HG03039 (cell line): ENCODE measurements around the gene CCDC150.
"Not testable (repeated sequence)": the region's sequence is repeated elsewhere in the genome, so short reads cannot be mapped to it uniquely, and the experiment has no call there.

Source experiments
- ATAC-seq: cut with Tn5 transposase; IDR thresholded peaks from one replicate; pipeline ENCODE4 v1.9.1; 2021; ENCODE audit warnings: mild to moderate bottlenecking, moderate library complexity; ENCODE audit not compliant: unreplicated experiment

CCDC150 gene

DNA sequence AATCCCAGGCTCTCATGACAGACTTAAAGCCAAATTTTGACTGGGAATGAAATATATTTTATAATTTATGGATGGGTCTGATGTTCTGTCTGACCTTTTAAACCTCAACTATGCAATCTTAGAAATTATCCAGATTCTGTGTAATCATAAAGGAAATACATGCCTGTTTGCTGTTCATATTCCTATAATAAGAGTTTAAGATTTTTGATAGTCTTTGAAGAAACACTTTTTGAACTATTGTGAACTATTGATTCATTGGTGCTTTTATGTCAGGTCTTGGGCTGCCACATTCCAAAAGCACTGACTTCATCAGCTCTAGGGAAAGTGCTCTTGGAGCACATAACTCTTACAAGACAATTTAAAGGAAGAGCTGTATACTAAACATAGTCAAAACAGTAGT, 64.2 kb downstream of the CCDC150 start:
- ATAC-seq, result no peak

DNA sequence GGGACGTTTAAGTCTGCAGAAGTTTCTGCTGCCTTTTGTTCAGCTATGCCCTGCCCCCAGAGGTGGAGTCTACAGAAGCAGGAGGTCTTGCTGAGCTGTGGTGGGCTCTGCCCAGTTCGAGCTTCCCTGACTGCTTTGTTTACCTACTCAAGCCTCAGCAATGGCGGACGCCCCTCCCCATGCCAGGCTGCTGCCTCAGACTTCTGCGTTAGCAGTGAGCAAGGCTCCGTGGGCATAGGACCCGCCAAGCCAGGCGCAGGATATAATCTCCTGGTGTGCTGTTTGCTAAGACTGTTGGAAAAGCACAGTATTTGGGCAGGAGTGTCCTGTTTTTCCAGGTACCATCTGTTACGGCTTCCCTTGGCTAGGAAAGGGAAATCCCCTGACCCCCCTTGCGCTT, 70.5 kb downstream of the CCDC150 start:
- ATAC-seq, result not testable (repeated sequence)

DNA sequence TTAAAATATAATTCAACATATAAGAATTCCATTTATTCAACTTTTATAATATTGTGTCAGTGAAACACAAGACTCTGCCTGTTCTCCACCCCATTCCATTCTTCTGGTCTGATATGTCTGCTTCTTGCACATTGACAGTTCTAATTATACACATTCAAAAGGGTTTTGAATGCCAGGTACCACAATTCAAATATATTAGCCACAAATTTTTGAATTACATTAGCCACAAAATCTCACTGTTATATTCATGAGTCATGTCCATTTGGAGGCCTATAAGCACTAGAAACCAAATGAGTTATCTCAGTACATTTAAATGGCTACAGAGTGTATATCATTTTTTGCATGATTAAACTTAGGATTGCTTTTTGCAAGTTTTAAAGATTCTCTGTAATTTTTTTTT, 72.1 kb downstream of the CCDC150 start:
- no peak for ATAC-seq

DNA sequence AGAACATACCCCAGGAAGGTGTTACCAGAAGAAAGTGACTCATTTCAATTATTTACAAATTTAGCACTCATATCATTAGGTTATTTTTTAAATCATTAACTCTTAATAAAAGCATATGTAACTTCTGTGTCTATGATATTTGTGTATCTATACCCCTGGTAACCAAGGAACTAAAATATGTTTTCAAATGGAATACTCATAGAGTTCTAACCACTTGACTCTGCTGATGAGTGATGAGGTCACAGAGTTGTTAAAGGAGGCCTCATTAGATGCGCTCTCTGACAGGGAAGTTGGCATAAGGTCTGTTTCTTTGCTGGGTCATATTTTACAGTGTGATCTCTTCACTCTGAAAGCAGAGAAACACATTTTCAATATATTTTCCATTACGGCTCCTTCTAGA, 73.4 kb downstream of the CCDC150 start:
- ATAC-seq, result no peak

DNA sequence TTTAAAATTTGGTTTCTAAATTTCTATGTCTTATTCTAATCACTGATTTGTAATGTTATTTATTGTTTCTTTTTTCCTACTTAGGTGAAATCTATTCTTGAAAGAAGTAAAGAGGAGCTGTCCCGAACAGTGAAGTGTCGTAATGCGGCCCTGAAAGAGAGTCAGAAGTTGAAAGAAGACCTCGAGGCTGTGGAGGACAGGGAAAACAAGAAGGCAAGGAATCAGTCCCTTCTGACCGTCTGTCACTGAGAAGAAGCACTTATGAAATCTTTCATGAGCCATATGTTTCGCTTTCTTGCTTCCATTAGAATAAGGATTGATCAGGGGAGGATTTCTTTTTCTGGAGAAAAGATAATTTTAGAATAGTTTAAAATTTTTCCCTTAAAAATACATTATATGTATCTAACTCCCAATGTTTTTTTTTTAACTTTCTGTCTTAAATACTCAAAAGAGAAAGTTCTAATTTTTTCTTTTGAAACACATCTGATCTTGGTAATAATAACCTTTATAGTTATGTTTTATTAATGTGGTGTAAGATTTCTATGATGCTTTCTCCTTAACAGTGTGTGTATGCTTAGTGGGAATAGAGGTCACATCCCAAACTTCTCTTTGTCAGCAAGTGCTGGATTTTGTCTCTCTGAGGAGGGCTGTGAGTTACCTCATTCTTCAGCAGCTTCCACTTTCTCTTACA, 79.0 kb downstream of the CCDC150 start:
- ATAC-seq, result no peak

DNA sequence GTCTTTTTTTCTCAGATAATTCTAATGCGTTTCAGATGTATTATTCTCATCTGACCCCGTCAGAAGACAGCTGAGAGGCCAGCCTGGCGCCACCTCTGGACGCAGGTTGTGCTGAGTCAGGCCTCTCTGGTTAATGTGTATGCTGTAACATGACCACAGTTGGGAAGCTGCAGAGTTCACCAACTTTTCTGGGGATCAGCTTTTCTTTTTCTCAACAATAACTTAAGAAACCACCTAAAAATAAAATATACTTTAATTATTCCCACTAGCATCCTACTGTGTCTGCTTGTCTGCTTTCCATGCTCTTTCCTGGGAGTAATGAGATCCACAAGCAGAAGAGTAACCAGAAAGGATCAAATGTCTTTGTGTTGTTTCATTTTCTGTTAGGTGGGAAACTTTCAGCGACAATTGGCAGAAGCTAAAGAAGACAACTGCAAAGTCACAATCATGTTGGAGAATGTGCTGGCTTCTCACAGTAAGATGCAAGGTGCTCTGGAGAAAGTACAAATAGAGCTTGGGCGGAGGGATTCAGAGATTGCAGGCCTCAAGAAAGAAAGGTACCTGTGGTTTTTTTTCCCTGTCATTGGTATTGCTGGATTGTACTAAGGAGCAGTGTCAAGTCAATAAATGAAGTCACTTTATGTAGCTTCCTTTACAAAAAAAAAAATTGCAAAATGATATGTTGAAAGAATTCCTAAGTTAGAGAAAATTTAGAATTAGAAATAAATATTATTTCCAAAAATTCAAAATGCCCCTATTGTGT, 79.8 kb downstream of the CCDC150 start:
- no peak for ATAC-seq

DNA sequence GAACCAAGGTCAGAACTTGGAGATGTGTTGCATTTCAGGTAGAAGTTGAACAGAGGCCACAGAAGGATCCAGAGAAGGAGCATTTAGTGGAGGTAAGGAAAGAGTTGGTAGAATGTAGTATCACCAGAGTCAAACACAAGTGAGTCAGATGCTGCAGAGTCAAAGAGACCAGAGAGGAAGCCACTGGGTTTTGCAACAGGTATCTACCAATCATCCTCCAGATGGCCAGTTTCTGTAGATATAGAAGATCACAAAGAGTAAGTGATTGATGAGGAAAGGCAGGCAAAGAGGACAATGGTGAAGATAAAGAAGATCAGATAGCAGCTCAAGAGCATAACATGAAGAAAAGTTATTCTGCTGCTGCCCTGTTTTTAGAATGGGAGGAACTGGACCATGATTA, 84.1 kb downstream of the CCDC150 start:
- ATAC-seq, result no peak

DNA sequence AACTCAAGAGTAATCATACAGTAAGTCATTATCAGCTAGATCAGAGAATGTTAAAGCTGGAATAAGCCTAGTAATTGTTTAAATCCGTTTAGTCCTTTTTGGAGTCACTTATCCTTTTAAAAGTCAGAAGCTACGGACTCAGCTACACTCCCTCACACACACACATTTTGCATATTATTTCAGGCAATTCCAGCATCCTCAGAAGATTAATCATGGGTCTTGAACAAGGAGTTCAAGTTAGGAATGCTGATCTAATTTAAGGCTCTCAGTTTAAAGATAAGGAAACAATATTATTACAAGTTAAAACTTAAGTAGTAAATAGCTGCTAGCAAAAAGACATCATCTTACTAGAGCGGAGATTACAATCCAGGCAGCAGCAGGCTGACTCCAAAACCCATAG, 85.7 kb downstream of the CCDC150 start:
- ATAC-seq, result no peak

DNA sequence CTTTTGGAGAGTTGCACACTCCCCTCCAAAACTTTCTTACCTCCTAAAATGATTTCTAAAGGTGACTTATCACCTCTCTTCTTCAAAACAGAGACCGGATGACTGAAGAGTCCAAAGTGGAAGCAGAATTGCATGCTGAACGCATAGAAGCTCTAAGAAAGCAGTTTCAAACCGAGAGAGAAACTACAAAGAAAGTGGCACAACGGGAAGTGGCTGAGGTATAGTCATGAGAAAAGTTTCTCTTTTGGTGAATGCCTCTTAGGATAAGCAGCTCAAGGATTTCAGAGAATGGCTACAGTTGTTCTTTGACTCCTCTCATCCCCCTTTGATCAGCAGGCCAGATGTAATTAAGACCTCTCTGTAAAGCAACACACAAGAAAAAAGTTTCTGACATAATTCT, 86.4 kb downstream of the CCDC150 start:
- ATAC-seq, result peak; percentile 53

DNA sequence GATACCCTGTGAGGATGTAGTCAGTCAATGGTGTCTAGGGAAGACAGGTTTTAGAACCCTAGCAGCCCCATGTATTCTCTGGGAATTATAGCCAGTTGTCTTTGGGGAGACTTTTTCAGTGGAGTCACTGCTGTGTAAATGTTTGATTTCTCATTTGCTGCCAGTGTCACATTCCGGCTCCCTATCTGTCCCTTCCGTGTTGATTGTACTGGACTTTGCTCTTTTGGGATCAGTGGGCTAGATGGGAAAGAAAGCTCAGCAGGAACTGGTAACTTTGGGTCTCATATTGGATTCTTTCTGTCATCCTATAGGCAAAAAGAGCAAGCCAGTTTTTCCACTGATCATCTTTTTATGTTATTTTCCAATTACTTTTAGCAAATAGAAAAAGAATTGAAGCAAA, 89.9 kb downstream of the CCDC150 start:
- no peak for ATAC-seq

DNA sequence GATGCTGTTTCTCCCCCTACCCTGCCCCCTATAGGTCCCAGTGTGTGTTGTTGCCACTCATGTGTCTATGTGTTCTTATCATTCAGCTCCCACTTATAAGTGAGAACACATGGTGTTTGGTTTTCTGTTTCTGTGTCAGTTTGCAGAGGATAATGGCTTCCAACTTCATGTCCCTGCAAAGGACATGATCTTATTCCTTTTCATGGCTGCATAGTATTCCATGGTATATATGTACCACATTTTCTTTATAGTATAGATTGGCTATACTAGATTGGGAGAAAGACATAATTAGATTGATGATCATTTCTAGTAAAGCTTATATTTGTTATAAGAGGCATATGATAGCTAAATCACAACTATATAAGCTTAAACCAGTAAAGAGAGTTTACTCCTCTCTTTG, 97.1 kb downstream of the CCDC150 start:
- not testable (repeated sequence) for ATAC-seq

DNA sequence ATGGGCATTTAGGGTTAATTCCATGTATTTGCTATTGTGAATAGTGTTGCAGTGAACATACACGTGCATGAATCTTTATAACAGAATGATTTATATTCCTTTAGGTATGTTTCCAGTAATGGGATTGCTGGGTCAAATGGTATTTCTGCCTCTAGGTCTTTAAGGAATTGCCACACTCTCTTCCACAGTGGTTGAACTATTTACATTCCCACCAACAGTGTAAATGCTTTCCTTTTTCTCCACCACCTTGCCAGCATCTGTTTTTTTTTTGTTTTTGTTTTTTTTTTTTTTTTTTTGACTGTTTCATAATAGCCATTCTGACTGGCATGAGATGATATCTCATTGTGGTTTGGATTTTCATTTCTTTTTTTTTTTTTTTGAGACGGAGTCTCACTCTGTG, 97.5 kb downstream of the CCDC150 start:
- ATAC-seq, result no peak

DNA sequence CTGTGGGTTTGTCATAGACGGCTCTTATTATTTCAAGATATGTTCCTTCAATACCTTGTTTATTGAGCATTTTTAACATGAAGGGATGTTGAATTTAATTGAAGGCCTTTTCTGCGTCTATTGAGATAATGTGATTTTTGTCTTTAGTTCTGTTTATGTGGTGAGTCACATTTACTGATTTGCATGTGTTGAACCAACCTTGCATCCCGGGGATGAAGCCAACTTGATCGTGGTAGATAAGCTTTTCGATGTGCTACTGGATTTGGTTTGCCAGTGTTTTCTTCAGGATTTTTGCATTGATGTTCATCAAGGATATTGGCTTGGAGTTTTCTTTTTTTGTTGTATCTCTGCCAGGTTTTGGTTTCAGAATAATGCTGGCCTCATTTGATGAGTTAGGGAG, 99.5 kb downstream of the CCDC150 start:
- ATAC-seq, result no peak

DNA sequence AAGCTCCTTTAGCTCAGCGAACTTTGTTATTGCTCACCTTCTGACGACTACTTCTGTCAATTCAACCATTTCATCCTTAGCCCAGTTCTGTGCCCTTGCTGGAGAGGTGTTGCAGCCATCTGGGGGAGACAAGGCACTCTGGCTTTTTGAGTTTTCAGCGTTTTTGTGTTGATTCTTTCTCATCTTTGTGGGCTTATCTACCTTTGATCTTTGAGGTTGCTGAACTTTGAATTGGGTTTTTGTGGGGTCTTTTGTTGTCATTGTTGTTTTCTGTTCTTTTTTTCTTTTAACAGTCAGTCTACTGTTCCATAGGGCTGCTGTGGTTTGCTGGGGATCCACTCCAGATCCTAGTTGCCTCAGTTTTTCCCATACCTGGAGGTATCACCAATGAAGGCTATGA, 102.7 kb downstream of the CCDC150 start:
- no peak for ATAC-seq

DNA sequence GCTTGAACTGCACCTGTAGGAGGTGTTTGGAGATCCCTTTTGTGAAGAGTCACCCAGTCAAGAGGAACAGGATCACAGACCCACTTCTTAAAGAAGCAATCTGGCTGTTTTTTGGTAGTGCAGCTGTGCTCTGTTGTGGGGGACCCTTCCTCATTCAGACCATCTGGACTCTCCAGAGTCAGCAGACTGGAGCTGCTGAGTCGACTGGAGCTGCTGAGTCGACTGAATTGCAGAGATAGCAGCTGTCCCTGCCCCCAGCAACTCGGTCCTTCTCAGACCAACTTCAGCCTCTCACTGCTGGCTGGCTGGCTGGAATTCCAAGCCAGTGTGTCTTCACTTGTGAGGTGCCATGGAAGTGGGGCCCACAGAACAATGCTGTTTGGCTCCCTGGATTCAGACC, 103.2 kb downstream of the CCDC150 start:
- no peak for ATAC-seq

DNA sequence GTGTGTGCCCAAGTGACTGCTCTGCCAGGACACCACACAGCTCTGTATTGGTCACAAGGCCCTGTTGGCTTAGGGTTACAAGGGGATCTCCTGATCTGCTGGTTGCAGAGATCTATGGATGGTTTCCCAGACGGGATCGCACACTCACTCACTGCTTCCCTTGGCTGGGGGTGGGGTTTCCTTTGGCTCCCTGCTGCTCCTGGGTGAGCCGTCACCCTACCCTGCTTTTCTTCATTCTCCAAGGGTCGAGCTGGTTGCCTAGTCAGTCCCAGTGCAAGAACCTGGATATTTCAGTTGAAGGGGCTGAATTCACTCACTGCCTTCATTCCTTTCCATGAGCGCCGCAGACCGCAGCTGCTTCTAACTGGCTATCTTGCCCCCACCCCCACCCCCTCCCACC, 103.7 kb downstream of the CCDC150 start:
- ATAC-seq, result no peak

DNA sequence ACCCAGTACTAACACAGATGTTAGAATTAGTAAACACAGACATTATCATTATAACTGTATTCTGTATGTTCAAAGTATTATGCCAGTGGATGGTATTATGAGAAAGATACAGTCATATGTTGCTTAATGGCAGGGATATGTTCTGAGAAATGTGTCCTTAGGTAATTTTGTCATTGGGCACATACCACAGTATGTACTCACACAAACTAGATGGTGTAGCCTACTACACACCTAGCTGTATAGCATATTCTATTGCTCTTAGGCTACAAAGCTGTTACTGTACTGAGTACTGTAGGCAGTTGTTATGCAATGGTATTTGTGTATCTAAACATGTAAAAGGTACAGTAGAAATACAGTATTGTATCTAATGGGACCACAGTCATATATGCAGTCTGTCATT, 106.2 kb downstream of the CCDC150 start:
- ATAC-seq, result no peak

DNA sequence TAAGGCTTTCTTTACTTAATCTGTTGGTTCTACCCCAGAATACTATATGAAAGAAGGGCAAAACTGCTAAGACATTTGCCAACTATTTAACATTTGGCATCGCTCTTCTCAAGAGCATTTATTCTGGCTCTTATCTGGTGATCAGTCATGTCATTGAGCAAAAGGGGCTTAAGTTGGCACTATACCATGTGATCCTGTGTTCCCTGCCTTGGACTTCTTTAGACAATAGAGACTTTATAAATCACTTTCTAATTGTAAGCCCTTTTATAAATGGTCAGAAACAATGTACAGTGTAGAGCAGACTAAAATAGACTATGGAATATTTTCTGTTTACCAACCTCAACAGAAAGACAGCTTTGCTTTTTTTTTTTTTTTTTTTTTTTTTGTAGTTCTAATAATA, 107.9 kb downstream of the CCDC150 start:
- no peak for ATAC-seq

DNA sequence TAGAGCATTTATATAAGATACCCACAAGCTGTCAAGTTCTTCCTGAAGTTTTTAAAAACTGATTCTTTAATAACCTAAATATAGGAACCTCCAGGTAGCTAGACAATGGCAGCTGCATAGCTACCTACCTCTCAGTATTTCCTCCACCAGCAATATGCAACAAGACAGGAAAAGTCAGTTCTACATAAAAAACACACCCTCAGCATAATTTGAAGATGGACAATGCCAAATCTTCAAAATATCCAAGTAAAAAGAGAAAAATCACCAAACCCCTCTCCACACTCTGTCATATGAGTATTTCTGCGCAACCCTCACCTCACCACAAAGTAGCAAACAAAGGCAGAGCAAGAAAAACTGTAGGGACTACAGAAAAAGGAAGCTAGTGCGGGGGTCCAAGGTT, 108.6 kb downstream of the CCDC150 start:
- no peak for ATAC-seq

DNA sequence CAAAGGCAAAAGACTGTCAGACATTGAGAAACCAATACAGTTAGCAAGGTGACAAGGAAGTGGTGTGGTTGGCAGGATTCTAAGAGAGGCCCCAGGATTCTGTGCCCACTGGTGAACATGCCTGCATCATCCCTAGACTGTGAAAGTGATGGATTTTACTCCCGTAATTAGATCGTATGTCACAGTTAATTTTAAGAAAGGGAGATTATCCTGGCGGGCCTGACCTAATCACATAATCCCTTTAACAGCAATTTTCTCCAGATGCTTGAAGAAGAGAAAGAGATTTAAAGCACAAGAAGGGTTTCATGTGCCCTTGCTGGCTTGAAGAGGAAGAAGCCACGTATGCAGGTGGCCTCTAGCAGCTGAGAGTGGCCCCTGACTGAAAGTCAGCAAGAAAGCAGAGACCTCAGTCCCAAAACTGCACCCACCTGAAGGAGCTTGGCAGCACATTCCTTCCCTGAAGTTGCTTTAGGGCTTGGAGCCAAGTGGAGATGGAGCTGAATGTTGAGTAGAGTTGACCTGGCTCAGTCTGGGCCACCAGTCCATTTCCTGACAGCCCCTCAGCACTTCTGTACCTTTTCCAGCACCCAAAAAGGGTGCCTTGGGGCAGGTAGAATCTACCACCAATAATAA, 110.9 kb downstream of the CCDC150 start:
- ATAC-seq, result no peak

DNA sequence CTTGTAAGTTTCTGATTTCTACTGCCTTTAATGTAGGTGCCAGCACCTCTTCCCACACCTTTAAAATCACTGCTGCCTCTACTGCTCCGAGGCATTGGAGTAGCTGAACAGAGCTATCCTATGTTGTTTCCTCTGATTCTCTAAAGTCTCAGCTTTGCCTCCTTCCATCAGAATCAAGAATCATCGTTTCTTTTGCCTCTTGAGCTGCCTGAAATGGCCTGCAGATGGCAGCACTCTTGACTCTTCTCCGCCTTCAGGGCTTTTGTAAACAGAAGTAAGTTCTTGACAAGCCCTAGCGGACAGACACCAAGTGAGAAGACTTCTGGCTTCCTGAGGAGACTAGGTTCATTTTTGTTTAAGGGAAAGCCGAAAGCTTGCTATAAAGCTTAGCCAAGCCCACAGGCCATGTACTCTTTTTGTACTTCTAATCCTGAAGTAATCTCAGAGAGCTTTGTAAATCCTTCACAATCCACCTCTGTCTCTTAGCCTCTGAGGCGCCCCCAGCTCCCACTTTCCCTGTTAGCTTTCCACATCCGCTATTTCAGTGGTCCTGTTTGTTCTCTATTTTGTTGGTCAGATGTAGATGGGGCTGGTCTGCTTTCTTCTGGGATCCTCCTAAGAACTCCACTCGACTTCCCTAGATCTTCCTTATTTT, 111.6 kb downstream of the CCDC150 start:
- ATAC-seq, result peak; percentile 98
